DMS53 treated with DMSO at 0.1 percent for 48 hours (cell line): ENCODE measurements around the gene BHLHE40.

ENCODE experiments used
- DNase-seq: peaks from one replicate; lab custom pipeline; 2025; ENCODE audit not compliant: unreplicated experiment; lab: John Stamatoyannopoulos, UW

The BHLHE40 gene

DNA sequence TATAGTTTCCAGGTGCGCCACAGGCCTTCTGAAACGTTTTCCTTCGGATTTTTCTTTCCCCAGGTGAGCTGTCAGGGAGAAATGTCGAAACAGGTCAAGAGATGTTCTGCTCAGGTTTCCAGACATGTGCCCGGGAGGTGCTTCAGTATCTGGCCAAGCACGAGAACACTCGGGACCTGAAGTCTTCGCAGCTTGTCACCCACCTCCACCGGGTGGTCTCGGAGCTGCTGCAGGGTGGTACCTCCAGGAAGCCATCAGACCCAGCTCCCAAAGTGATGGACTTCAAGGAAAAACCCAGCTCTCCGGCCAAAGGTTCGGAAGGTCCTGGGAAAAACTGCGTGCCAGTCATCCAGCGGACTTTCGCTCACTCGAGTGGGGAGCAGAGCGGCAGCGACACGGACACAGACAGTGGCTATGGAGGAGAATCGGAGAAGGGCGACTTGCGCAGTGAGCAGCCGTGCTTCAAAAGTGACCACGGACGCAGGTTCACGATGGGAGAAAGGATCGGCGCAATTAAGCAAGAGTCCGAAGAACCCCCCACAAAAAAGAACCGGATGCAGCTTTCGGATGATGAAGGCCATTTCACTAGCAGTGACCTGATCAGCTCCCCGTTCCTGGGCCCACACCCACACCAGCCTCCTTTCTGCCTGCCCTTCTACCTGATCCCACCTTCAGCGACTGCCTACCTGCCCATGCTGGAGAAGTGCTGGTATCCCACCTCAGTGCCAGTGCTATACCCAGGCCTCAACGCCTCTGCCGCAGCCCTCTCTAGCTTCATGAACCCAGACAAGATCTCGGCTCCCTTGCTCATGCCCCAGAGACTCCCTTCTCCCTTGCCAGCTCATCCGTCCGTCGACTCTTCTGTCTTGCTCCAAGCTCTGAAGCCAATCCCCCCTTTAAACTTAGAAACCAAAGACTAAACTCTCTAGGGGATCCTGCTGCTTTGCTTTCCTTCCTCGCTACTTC, 3.8 kb downstream of the BHLHE40 start:
- no peak for DNase-seq

DNA sequence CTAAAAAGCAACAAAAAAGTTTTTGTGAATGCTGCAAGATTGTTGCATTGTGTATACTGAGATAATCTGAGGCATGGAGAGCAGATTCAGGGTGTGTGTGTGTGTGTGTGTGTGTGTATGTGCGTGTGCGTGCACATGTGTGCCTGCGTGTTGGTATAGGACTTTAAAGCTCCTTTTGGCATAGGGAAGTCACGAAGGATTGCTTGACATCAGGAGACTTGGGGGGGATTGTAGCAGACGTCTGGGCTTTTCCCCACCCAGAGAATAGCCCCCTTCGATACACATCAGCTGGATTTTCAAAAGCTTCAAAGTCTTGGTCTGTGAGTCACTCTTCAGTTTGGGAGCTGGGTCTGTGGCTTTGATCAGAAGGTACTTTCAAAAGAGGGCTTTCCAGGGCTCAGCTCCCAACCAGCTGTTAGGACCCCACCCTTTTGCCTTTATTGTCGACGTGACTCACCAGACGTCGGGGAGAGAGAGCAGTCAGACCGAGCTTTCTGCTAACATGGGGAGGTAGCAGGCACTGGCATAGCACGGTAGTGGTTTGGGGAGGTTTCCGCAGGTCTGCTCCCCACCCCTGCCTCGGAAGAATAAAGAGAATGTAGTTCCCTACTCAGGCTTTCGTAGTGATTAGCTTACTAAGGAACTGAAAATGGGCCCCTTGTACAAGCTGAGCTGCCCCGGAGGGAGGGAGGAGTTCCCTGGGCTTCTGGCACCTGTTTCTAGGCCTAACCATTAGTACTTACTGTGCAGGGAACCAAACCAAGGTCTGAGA, 4.7 kb downstream of the BHLHE40 start:
- DNase-seq: no peak

GRCh38 chr3:4984511-4984864, 5.3 kb downstream of the BHLHE40 start:
- no peak for DNase-seq

DNA sequence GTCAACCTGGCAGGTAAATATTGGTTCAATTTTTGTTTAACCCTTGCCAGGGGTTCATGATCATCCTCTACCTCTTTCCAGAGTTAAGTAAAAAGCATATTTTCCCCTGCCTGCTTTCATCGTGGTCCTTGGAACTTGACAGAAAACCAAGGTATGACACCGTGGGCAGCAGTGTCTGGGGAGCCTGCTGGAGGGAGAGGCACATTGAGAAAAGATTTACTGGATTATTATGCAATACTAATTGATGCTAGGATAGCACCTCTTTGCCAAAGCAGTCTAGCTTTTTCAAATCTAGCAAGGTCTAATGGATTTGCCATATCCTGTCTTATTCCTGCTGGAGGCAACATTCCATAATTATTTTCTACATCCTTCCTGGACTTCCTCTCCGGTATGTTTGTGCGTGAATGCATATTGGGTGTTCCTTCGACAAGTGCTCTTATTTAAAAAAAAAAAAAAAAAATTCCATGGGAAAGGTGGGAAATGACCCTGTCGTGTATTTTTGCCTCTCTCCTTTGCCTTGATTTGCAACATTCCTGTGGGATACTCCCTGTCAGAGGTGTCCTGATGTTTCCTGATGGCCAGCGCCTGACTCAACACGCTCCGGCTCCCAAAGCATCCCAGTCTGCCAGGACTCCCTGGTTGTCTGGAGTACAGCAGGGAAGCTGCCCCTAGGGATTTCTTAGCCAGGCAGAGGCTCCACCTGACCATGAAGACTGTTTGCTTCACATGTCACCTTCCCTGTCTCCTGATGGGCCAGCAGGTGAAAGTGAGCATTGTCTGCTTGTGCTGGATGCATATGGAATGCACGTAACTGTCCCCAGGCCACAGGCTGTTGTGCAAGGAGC, 6.3 kb downstream of the BHLHE40 start:
- DNase-seq: no peak

- DNase-seq: no peak
Measured at GRCh38 chr3:4986175-4986781, 7.0 kb downstream of the BHLHE40 start.

DNA sequence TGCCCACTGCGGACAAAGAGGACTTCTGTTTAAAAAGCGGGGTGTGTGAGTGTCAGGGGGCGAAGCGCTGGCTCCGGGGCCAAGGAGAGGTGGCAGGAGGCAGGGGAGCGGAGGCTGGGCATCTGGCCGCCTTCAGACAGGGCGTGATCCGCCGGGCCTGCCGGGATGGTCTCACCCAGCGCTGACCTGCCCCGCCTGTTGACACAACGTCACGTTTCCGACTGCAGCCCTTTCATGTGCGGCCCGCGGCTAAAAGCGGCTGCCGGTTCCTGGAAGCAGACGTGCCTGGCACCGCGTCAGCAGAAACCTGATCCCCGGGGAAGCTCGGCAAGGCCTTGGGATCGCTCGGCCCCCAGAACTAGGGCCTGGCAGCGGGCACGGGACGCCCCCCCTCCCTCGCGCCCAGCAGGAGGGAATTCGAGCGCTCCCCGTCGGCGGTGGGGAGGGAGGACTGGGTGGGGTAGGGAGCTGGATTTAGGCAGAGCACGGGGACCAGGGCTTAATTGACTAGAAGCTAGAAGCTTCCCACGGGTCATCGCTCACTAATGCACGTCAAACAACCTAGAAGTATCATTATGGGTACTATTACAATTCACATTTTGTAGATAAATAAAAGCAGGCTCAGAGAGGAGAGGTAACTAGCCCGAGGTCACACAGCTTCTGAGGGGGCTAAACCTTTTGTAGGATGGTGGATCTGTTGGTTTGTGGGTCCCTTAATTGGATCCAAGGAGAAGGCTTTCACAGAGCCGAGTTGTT, 7.7 kb downstream of the BHLHE40 start:
- peak; percentile 54 for DNase-seq

DNA sequence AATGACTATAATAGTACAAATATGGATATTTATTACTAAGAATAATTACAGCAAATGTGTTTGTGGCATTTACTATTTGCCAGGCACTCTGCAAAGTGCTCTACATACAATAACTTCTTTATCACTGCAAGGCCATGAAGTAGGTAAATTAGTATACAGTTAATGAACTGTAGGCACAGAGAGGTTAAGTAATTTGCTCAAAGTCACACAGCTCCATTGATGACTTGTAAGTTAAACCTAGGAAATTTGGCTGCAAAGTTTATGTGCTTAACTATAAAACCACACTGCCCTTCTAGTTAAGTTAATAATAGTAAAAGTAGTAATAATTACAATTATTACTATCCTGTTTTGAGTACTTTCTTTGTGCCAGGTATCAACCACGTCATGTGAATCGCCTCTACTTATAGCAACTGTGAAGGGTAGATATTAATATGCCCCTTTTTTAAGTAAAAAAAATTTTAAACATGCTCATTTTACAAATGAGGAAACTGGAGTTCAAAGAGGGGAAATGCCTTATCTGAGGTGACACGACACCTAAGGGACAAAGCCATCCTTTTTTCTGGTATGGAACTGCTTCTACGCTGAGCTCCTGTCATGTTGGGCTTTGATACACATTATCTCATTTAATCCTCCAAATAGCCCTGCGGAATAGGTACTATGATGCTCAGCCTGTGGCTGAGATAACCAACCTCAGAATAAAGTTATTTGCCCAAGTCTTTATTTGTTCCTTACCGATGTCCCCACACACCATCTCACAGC, 8.5 kb downstream of the BHLHE40 start:
- DNase-seq: no peak

- DNase-seq: no peak
Measured at GRCh38 chr3:4988983-4989834, 10.0 kb downstream of the BHLHE40 start.

GRCh38 chr3:4990069-4990468, 10.8 kb downstream of the BHLHE40 start:
- no peak for DNase-seq

- DNase-seq: no peak
Measured at GRCh38 chr3:4992118-4992517, 12.9 kb downstream of the BHLHE40 start.

DNA sequence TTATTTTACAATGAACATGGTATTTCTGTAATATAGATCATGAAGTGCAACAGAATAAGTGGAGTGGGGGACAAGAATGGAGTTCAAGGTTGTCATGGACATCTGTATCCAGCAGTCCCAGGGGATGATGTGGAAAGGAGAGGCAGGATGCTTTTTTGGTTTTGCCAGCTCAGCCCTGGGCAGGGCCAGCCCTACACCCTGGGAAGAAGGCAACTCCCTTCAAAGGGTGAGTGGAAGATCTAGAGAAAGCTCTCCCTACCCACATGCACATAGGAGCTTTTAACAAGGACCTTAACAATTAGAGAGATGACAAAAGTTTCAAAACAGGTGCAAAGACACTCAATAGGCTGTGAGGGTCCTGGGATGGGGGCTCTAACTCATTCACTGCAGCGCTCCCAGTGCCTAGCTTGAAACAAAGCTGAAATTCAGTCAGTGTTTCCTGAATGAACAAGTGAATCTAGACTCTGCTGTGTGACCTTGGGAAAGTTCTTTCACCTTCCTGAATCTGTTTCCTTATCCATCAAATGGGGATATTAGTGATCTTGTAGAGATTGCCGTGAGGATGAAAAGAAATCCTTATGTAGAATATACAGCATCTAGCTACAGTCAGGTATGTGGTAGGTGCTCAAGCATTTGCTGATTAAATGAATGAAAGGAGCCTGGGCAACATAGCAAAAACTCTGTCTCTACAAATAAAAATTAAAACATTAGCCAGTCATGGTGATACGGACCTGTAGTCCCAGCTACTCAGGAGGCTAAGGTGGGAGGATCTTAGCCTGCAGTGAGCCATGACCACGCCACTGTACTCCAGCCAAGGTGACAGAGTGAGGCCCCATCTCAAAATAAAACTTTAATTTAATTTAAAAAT, 14.3 kb downstream of the BHLHE40 start:
- DNase-seq: no peak

- no peak for DNase-seq
Measured at GRCh38 chr3:4994144-4994730, 15.0 kb downstream of the BHLHE40 start.

DNA sequence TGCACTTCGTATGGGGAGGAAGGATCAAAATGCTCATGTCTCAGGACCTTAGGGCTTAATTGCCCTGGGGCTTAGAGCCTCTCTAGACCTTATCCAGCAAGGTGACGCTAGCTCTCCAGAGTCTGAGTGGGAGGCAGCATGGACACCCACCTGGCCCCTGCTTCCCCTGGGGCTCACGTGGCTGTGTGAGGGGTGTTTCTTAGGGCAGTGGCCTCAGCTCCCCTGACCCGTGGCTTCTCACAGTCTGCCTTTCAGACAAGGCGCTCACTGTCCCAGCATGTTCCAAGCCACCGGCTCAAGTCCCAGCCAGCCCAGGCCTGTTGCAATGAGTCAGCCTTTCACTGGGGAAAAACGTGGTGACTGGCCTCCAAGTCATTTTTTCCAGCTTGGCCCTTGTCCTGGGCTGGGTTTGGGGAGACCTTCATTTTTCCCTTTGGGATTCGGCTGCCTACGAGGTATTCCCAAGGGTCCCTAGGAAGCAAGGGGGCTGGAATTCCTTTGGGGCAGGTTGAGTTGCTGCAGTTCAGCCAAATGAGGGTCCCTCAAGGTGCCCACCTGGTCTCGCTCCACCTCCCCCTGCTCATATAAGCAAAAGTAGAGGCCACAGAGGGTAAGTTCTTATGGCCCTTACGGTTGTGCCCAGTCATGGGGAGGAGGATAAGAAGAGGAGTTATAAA, 15.7 kb downstream of the BHLHE40 start:
- no peak for DNase-seq

DNA sequence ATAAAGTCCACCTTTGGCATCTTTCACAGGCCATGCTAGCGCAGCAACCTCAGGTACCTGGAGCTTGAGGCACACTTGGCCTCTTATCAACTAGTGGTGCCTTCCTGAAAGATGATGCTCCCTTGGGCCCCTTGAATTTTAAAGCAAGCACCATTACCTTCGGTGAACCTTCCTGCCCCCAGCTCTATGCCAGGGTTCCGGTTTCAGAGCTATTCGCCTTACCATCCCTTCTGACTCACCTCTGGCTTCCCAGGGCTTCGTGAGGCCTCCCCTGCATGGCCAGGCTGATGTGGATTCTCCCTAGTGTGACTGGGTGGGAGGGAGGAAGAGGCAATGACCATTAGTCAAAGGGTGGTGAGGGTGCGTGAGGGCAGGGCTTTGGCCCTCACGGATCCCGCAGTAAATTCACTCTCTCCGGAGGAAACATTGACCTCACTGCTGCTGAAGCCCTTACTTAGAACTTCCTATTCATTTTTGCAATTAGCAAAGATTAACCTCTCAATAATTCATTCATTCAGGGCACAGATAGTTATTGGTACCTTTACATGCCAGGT, 16.3 kb downstream of the BHLHE40 start:
- DNase-seq: no peak

- no peak for DNase-seq
Measured at GRCh38 chr3:4996223-4996765, 17.1 kb downstream of the BHLHE40 start.

- no peak for DNase-seq
Measured at GRCh38 chr3:4996771-4997291, 17.6 kb downstream of the BHLHE40 start.
